Measurements from ENCODE around the gene UBE3C.

- no peak for TF ChIP-seq ZNF274 (IDR thresholded peaks at IDR 0.05; ENCODE audit: borderline replicate concordance, low read depth, low read length)
- TF ChIP-seq NFXL1 (CRISPR knock-in tag; IDR thresholded peaks at IDR 0.05): no peak
- TF ChIP-seq RAD21 (CRISPR knock-in tag; conservative IDR thresholded peaks at IDR 0.05 in 1 of 2, IDR thresholded peaks at IDR 0.05 in 1 of 2): no peak
- TF ChIP-seq BRD9 (IDR thresholded peaks at IDR 0.05; ENCODE audit: low read depth, partially characterized antibody): no peak
- TF ChIP-seq TCF7L2 (IDR thresholded peaks at IDR 0.05; ENCODE audit: low read depth, low read length): no peak
- TF ChIP-seq POLR2AphosphoS5 (IDR thresholded peaks at IDR 0.05; ENCODE audit: control insufficient read depth, insufficient read depth, low read depth, low read length): no peak
- TF ChIP-seq CHD2 (IDR thresholded peaks at IDR 0.05; ENCODE audit: low read depth, low read length): no peak
- no peak for TF ChIP-seq SRF (CRISPR knock-in tag; IDR thresholded peaks at IDR 0.05)
- TF ChIP-seq CBX3 (IDR thresholded peaks at IDR 0.05; ENCODE audit: borderline replicate concordance in 1 of 2, low read length in 2 of 2): no peak
- no peak for TF ChIP-seq EP300 (IDR thresholded peaks at IDR 0.05; ENCODE audit: low read length)
- no peak for TF ChIP-seq TARDBP (IDR thresholded peaks at IDR 0.05)
- TF ChIP-seq ZFX (CRISPR knock-in tag; IDR thresholded peaks at IDR 0.05): no peak
- TF ChIP-seq NFYB (IDR thresholded peaks at IDR 0.05; ENCODE audit: extremely low read depth, insufficient read length): no peak
Observed at GRCh38 chr7:157211690-157212089, 73.0 kb downstream of the UBE3C start.

Data from K562 (cell line).